ENCODE results near the gene PKP3.
"Not testable (repeated sequence)": the region's sequence is repeated elsewhere in the genome, so short reads cannot be mapped to it uniquely, and the experiment has no call there.

Gene PKP3, protein sequence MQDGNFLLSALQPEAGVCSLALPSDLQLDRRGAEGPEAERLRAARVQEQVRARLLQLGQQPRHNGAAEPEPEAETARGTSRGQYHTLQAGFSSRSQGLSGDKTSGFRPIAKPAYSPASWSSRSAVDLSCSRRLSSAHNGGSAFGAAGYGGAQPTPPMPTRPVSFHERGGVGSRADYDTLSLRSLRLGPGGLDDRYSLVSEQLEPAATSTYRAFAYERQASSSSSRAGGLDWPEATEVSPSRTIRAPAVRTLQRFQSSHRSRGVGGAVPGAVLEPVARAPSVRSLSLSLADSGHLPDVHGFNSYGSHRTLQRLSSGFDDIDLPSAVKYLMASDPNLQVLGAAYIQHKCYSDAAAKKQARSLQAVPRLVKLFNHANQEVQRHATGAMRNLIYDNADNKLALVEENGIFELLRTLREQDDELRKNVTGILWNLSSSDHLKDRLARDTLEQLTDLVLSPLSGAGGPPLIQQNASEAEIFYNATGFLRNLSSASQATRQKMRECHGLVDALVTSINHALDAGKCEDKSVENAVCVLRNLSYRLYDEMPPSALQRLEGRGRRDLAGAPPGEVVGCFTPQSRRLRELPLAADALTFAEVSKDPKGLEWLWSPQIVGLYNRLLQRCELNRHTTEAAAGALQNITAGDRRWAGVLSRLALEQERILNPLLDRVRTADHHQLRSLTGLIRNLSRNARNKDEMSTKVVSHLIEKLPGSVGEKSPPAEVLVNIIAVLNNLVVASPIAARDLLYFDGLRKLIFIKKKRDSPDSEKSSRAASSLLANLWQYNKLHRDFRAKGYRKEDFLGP

DNA sequence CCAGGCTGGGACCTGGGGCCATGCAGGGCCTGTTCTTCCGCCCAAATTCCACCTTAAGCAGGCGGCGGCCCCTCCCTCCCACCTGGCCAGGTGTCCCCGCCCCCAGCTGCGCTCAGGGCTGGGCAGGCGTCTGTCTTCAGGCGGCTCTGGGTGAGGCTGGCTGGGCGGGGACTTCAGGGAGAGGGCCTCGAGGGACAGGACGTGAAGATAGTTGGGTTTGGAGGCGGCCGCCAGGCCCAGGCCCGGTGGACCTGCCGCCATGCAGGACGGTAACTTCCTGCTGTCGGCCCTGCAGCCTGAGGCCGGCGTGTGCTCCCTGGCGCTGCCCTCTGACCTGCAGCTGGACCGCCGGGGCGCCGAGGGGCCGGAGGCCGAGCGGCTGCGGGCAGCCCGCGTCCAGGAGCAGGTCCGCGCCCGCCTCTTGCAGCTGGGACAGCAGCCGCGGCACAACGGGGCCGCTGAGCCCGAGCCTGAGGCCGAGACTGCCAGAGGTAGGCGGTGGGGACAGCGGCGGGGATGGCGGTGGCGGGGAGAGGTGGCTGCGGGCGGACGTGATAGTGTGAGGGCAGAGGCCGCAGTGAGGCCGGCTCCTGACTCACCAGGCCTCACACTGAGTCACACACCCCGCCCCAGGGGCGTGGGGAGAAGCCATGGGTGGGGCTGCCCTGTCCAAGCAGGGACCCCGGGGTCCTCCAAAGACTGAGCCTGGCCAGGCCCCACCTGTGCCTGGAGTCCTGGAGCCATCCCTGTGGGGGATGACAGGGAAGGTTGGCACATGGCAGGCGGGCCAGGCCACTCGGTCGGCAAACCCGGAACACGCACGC lies at the start of gene PKP3:
PKP3 (plus strand) TSS at position 176 of the 824 bp plus-strand sequence; CDS start at position 260, 84 bp downstream.
- DNase-seq: peak; percentile 98

DNA sequence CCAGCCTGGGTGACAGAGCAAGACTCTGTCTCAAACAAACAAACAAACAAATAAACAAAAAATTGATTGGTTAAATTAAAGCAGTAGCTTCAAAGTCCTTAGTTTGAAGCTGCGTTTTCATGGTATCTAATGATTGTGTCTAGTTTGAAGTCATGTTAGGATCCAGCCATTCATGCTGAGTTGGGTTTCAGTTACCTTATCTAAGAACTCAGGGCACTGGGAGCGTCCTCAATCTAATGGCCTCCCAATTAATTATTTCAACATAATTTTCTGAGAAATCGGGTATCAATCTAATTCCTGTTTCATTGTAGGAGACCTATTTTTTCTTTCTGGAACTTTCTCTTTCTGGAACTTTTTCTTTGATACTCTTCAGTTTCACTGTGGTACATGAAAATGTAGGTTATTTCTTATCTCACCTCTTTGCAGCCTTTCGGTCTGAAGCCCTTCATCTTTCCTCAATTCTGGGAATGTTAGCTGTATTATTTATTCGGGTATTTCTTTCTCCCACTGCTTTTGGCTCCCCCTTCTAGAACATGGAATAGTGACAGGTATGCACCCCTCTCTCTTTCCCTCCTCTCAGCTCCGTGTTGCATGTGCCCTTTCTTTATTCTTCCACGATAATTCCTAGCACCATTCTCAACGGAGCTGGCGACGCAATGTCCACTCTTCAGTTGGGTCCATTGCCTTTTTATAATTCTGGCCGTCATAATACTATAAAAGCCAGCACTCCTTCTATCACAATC lies 49.0 kb upstream of the PKP3 start:
- DNase-seq: no peak

DNA sequence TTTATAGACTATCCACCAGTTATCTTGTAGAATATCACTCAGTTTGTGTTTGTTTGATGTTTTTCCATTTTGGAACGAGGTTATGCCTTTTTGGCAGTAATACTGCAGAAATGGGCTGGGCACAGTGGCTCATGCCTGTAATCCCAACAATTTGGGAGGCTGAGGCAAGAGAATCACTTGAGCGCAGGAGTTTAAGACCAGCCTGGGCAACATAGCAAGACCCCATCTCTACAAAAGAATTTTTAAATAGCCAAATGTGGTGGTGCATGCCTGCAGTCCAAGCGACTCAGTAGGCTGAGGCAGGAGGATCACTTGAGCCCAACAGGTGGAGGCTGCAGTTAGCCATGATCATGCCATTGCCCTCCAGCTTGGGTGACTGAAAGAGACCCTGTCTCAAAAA lies 47.5 kb upstream of the PKP3 start:
- DNase-seq: no peak

DNA sequence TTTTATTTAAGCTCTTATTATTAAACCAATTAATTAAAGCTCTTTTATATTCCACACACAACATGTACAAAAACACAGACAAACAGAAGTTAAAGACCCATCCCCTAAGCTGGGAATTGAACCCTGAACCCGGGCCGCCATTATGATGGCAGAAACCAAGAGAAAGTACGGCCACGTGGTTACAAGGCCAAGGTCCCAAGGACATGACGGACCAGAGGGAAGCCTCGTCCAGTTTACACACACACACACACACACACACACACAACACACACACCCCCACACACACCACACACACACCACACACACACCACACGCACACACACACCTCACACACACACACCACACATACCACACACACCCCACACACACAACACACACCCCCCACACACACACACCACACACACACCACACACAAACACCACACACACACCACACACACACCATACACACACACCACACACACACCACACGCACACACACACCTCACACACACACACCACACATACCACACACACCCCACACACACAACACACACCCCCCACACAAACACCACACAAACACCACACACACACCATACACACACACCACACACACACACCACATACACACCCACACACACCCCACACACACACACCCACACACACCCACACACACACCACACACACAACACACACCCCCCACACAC lies 44.6 kb upstream of the PKP3 start:
- not testable (repeated sequence) for DNase-seq

DNA sequence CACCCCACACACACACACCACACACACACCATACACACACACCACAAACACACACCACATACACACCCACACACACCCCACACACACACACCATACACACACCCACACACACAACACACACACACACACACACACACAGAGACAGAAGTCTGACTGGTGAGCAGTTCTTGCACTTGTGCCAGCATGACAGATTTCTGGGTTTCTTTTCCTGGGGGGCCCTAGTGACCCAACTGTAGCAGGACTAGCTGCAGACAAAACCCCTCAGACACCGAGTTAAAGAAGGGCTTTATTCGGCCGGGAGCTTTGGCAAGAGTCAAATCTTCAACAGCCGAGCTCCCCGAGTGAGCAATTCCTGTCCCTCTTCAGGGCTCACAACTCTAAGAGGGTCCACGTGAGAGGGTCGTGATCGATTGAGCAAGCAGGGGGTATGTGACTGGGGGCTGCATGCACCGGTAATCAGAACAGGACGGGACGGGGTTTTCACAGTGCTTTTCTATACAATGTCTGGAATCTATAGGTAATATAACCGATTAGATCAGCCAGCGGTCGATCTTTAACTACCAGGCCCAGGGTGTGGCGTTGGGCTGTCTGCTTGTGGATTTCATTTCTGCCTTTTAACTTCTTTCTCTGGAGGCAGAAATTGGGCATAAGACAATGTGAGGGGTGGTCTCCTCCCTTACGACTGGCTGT lies 43.8 kb upstream of the PKP3 start:
- DNase-seq: not testable (repeated sequence)

DNA sequence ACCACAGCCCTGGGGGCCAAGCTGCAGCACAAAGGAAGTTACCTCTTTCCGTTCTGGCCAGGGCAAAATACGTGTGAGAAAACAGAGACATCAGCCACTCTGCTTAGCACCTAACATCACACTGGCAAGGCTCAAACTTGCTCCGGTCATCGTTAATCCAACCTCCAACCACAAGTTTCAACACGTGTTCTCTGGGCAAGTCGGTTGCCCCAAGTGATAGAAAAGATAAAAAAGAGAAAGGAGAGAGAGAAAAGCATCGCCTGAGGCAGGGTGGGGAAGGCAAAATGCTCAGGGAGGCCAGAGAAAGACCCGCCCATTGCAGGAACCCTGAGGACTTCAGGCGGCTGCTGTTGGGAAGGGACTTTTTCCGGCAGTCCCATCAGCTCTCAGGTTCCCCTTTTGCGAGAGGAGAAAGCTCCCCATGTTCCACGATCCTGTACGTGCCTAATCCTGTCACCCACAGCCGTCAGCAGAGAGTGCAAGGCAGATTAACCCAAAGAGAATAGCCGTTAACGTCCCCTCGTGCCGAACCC lies 43.2 kb upstream of the PKP3 start:
- DNase-seq: no peak

DNA sequence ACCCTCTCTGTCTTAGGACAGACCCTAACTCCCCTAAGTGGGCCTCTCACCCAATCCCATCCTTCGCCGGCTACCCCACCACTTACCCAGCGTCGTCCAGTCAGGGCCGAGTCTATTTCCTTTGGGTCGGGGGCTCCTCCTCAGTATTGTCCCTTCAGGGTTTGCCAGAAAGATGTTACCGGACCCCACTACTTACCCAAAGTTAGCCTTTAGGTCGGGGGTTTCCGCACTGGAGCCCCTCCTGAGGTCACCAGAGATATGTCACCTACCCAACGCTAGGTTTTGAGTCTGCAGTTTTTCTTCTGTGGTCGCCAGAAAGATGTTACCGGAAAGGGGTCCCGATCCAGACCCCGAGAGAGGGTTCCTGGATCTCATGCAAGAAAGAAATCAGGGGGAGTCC lies 42.6 kb upstream of the PKP3 start:
- no peak for DNase-seq

DNA sequence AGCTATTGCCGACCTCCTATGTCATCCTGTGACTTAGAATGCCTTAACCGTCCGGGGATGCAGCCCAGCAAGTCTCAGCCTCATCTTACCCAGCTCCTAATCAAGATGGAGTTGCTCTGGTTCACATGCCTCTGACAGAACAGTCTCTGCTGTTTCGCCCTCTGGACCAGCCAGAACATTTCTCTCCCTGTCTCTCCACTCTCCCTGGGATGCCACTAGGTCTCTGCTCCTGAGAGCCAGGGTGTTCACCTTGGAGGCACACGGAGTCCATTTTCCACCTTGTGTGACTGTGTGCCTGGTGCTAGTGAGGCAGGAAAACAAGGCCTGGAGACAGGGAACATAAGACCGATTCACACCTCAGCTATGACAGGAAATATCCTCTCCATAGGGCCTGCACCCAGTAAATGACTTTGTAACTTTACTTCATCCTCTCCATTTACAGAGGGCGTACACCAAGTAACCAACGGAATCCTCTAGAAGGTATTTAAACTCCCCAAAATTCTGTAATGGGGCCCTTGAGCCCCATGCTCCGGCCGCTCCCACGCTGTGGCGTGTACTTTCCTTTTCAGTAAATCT lies 41.5 kb upstream of the PKP3 start:
- no peak for DNase-seq

DNA sequence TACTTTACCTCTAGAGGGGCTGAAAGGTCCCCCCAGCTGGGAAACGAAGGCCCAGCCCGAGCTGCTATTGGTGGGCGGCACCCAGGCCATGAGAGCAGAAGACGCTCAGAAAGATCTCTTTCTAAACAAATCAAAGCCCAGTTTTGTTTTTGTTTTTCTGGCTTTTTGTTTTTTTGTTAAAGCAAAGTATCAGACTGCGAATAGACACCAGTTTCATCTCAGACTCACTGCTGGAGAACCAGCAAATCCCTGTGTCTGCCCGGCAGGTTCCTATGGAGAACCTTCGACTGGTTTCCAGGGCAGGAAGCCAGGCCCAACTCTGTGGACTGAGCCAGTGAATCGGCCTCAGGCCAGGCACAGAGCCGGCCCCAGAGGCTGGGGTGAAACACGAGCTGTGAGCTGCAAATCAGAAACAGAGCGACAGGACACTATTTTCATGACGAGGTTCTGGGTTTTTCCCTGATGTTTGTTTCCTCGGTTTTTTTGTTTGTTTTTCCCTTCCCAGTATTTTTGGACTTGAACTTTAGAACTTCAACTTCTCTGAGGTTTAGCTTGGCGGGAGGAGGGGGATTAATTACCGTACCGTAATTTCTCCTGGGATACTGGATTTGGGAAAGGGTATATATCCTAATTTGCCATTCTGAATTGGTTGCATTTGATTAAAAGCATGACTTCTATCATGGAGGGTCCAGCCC lies 40.7 kb upstream of the PKP3 start:
- DNase-seq: no peak

DNA sequence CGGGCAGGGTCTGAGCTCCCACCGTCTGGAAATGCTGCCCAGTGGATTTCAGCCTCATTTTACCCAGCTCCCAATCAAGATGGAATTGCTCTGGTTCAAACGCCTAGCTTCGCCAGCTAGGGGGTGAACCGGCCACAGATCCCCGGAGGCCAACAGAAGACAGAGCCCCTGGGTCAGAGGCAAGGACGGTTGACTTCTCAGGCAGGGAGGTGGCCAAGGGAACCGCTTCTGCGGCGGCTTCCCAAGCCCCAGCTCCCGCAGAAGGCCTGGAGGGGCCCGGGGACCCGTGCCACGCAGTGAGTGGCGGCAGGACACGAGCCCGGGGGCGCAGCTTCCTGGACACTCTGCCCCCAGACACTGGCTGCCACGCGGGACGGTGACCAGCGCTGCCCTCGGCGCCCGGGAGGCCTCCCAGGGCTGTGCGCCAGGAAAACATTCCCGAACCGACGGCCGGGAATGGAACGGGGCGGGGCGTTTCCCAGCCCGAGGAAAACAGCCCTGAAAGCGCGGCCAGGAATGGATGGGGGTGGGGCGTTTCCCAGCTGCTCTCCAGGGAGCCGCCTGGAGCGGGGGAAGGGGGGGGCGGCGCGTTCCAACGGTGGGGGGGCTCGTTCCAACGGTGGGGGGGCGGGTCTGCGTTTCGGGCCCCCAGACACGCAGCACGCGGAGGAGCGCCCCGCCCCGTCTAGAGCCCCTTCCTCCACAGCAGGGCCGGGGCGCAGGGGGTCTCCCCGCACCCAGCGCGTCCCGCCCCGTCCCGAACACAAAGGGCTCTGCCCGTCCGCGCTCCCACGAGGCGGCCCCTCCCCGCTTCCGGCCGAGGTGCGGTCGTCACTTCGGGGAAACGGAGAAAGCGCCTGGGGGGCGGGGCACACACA lies 38.2 kb upstream of the PKP3 start:
- peak; percentile 88 for DNase-seq

DNA sequence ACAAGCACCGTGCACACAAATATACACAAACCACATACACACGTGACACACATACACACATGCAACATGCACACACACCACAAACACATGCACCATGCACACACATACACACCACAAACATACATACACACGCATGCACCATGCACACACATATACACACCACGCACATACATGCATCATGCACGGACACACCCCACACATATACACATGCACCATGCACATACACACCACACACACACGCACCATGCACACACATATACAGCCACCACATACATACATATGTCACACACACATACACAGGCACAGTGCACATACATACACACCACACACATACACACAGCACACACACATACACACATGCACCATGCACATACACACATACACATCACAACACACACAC lies 37.4 kb upstream of the PKP3 start:
- DNase-seq: no peak

DNA sequence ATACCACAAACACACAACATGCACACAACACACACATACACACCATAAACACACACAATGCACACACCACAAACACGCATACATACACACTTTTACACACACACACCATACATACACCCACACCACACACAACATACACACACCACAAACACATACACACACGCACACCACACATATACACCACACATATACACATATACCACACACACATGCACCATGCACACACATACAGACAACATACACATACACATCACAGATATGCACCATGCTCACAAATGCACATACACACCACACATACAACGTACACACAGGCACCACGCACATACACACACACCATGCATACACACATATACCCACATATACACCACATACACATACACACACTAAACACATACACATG lies 36.4 kb upstream of the PKP3 start:
- no peak for DNase-seq

DNA sequence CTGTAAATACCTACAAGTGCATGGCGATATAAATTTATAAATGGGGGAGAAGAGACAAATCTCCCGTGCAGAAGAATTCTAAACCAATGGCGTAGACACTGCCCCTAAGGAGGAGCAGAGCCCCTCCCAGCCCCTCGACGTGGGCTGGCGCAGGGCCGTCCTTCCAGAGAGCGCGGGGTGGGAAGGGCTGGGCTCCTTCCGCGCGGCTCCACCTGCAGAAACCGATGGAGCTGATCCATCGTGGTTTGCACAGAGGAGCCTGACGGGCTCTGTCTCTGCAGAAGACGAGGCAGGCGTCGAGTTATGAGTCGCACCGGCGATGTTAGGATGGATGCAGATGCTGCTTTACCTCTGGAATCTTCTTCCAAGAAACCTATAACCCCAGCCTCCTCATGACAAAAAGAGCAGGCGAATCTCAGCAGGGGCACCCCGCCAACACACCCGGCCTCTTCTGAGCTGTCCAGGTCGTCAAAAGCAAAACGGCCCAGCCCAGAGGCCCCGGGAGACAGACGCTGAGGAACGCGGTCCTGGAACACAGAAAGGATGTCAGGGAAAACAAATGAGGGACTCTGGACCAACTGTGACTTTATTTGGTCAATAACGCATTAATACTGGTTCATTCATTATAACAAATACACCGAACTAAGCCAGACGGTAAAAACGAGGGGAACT lies 35.7 kb upstream of the PKP3 start:
- DNase-seq: no peak

DNA sequence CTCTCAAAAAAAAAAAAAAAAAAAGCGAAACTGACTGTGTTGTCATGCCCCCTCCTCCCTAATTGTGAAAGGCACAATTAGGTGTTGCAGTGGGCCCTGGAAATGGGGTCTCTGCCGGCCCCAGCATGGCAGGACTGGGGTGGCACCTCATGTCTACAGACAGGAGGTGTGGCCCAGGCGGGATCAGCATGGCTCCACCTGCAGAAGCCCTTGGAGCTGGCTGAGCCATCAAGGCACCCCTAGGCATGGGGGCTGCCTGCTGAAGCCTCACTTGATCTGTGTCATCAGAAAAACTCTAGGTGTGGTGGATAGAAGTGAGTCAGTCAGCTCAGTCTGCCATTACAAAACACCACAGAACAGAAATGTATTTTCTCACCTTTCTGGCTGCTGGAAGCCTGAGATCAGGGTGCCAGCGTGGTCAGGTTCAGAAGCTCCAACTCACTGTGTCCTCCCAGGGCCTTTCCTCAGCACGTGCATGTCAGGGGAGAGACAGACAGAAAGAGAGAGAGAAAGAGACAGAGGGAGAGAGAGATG lies 34.8 kb upstream of the PKP3 start:
- no peak for DNase-seq

DNA sequence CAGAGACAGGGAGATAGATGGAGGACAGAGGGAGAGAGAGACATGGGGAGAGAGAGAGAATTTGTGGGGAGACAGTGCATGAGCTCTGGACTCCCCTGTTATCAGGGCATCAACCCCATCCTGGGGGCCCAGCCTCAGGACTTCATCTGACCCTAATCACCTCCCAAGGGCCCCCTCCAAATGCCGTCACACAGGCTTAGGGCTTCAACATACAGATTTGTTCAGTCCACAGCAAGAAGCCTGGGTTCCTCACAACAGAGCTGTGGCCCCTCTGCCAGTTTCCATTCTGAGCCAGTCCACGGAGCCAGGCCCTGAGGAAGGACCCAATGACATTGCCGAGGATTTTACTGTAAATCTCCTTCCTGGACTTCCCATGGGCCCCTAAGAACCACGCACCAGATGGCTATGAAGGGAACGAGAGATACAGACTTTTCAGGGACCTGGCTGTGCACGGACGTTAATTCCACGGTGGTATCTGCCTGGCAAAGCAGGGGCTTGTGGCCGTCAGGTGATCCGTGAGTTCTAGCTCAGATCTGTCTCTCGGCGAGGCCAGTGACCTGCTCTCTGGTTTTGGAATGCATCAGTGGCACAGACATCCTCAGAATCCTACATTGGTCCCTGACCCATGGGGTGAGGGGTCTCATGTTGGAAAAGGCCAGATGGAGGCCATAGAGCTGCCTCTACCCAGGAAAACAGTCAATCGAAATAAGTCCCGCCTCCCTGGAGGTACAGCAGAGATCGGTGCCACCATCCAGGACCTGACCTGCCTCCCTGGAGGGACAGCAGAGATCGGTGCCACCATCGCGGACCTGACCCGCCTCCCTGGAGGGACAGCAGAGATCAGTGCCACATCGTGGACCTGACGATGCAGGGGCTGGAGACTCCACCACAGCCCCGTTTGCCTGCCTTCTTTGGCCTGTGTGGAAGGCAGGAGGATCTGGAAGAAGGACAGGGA lies 33.4 kb upstream of the PKP3 start:
- no peak for DNase-seq

DNA sequence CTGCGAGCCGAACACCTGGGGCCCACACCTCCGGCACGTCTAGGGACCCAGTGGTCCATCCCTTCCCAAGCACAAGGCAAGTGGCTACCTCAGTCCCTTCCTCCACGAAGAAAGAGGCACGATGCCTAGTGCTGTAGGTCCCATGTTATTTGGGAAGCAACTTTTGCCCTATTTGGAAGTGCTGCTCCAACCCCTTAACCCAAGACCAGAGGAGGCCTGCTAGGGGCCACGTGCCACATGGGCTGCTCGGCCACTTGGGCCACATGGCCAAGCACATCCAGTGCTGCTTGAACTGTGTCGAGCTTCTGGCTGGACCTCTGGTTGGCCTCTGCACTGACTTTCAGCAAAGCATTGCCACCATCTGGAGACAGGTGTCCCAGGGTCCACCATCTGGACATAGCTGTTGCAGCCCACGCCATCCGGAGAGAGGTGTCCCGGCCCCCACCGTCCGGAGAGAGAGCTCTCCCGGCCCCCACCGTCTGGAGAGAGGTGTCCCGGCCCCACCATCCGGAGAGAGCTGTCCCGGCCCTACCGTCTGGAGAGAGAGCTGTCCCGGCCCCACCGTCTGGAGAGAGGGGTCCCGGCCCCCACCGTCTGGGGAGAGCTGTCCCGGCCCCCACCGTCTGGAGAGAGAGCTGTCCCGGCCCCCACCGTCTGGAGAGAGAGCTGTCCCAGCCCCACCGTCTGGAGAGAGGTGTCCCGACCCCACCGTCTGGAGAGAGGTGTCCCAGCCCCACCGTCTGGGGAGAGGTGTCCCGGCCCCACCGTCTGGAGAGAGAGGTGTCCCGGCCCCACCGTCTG lies 31.2 kb upstream of the PKP3 start:
- DNase-seq: no peak

All from 8988T (cell line).